ENCODE data around the gene CCDC141.
"Not testable (repeated sequence)": the region's sequence is repeated elsewhere in the genome, so short reads cannot be mapped to it uniquely, and the experiment has no call there.

Gene CCDC141

GRCh38 chr2:178997477-178997876, 52.5 kb downstream of the CCDC141 start:
- no peak for DNase-seq (ENCODE audit: low read depth, low spot score)
- POLR2A ChIA-PET = no interaction called here
- CTCF ChIA-PET = no interaction called here
- H3K4me3 ChIP-seq (ENCODE audit: low read depth, low read length) = no peak overlapping the region
- no peak for TF ChIP-seq CTCF (IDR thresholded peaks at IDR 0.05; ENCODE audit: insufficient read depth, low read length, missing control alignments)

- ChIA-PET CTCF (no interaction called here), POLR2A (no interaction called here)
- no peak overlapping the region for H3K4me3 ChIP-seq (ENCODE audit: low read depth, low read length)
- no peak for DNase-seq (ENCODE audit: low read depth, low spot score)
- TF ChIP-seq CTCF (IDR thresholded peaks at IDR 0.05; ENCODE audit: insufficient read depth, low read length, missing control alignments) = no peak
Observed at GRCh38 chr2:178997067-178997466, 52.9 kb downstream of the CCDC141 start.

DNA sequence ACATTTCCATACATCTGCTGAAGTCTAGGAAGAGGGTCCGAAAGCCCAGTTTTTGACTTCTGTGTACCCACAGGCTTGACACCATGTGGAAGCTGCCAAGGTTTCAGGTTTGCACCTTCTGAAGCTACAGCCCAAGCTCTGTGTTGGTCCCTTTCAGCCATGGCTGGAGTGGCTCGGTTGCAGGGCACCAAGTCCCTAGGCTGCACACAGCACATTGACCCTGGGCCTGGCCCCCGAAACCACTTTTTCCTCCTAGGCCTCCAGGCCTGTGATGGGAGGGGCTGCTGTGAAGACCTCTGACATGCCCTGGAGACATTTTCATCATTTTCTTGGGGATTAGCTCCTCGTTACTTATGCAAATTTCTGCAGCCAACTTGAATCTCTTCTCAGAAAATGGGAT, 55.7 kb downstream of the CCDC141 start:
- H3K4me3 ChIP-seq (ENCODE audit: low read depth, low read length) = no peak overlapping the region
- CTCF ChIA-PET = no interaction called here
- POLR2A ChIA-PET = no interaction called here
- TF ChIP-seq CTCF (IDR thresholded peaks at IDR 0.05; ENCODE audit: insufficient read depth, low read length, missing control alignments) = no peak
- no peak for DNase-seq (ENCODE audit: low read depth, low spot score)

DNA sequence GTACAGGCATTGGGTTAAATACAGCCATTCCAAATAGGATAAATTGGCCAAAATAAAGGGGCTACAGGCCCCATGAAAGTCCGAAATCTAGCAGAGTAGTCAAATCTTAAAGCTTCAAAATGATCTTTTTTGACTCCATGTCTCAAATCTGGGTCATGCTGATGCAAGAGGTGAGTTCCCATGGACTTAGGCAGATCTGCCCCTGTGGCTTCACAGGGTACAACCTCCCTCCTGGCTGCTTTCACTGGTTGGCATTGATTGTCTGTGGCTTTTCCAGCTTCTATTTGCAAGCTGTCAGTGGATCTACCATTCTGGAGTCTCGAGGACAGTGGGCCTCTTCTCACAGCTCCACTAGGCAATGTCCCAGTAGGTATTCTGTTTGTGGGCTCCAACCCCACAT, 56.1 kb downstream of the CCDC141 start:
- H3K4me3 ChIP-seq (ENCODE audit: low read depth, low read length) = no peak overlapping the region
- no peak for TF ChIP-seq CTCF (IDR thresholded peaks at IDR 0.05; ENCODE audit: insufficient read depth, low read length, missing control alignments)
- POLR2A ChIA-PET = no interaction called here
- no peak for DNase-seq (ENCODE audit: low read depth, low spot score)
- CTCF ChIA-PET = no interaction called here

GRCh38 chr2:178992719-178993118, 57.2 kb downstream of the CCDC141 start:
- CTCF ChIA-PET; H3K4me3 ChIP-seq (ENCODE audit: low read depth, low read length); POLR2A ChIA-PET; DNase-seq (ENCODE audit: low read depth, low spot score): not testable (repeated sequence)

GRCh38 chr2:178990533-178991241, 59.2 kb downstream of the CCDC141 start:
- POLR2A ChIA-PET = no interaction called here
- no peak overlapping the region for H3K4me3 ChIP-seq (ENCODE audit: low read depth, low read length)
- TF ChIP-seq CTCF (IDR thresholded peaks at IDR 0.05; ENCODE audit: insufficient read depth, low read length, missing control alignments) = no peak
- CTCF ChIA-PET = no interaction called here
- DNase-seq (ENCODE audit: low read depth, low spot score) = no peak

- POLR2A ChIA-PET; CTCF ChIA-PET; H3K4me3 ChIP-seq (ENCODE audit: low read depth, low read length); DNase-seq (ENCODE audit: low read depth, low spot score): not testable (repeated sequence)
Observed at GRCh38 chr2:178989424-178989823, 60.5 kb downstream of the CCDC141 start.

DNA sequence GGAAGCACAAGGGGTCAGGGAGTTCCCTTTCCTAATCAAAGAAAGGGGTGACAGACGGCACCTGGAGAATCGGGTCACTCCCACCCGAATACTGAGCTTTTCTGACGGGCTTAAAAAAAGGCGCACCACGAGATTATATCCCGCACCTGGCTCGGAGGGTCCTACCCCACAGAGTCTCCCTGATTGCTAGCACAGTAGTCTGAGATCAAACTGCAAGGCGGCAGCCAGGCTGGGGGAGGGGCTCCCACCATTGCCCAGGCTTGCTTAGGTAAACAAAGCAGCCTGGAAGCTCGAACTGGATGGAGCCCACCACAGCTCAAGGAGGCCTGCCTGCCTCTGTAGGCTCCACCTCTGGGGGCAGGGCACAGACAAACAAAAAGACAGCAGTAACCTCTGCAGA, 67.3 kb downstream of the CCDC141 start:
- CTCF ChIA-PET; POLR2A ChIA-PET; DNase-seq (ENCODE audit: low read depth, low spot score); H3K4me3 ChIP-seq (ENCODE audit: low read depth, low read length): not testable (repeated sequence)
